NK-92 (cell line): ENCODE results near the gene STPG3.
A peak's percentile ranks its signal among the peaks of the same experiment; 100 is the strongest.

ENCODE experiments used
- DNase-seq: peaks from one replicate; lab custom pipeline; 2025; ENCODE audit not compliant: unreplicated experiment; lab: John Stamatoyannopoulos, UW

Gene STPG3

DNA sequence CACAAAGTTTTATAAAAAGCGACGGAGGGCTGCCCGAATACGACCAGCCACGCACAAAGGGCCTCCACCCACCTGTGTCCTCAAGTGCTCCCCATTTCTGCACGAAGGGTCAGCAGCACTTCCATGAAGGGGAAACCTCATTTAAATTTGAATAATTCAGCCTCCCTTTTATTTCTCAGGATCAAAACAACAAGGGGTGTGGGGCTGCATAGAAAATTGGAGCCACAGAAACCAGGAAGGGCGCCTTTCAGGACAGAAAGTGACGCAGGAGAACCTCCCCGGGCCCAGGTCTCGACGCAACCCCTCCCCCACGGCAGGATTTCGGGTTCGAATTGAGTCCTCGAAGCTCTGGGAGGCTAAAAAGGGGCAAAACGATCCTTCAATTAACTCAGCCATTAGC, 48.9 kb downstream of the STPG3 start:
- no peak for DNase-seq

DNA sequence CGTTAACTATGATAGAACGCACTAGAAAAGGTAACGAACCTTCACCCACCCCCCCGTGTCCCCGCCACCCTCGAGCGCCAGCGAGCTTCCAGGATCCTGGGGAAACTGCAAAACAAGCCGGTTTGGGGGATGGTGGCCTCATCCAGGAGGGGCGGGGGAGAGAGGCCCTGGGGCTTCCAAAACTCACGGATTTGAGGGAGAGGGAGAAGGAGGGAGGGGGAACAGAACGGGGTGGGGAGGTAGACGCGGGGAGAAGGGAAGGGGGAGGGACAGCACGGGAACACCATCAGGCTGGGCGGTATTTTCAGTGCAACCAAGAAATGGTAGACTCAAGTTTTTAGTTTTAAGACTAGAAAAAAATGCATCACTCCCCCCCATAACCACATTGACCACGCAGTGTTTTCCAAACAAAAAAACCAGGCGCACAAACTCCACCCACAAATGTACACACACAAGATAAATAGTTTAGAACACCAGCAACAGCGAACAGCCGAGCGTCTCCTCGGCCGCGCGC, 49.5 kb downstream of the STPG3 start:
- DNase-seq = no peak

DNA sequence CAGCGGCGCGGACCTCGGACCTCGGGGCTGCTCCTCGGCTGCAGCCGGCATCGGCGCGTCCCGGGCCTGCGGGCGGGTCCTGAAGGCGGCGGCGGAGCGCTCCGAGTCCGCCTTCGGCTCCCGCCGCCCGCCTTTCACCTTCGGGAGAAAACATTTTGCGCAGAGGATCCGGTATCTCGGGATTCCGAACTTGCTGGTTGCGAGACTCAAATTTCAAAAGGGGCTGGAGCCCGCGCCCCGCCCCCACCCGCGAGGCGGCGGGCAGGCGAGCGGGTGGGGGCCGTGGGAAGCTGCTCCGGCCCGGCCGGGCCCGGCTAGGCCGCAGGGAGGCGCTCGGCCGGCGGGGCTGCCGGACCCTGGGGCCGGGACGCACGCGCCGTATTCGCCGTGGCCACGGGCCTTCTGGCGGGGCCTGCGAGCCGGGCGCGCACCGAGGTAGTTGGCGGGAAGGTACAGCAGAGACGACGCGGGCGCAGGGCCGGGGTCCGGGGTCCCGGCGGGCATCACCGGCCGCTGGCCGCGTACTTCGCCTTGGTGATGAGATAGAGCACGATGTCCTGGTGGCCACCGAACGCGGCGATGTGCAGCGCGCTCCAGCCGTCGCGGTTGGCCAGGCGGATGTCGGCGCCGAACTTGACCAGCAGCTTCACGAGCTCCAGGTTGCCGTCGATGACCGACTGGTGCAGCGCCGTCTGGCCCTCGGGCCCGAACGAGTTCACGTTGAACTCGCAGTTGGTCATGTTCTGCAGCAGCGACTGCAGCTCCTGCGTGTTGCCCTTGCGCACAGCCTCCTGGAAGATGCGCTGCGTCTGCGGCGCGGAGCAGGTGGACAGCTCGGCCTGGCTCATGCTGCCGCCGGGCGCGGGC, 50.2 kb downstream of the STPG3 start:
- DNase-seq = no peak

DNA sequence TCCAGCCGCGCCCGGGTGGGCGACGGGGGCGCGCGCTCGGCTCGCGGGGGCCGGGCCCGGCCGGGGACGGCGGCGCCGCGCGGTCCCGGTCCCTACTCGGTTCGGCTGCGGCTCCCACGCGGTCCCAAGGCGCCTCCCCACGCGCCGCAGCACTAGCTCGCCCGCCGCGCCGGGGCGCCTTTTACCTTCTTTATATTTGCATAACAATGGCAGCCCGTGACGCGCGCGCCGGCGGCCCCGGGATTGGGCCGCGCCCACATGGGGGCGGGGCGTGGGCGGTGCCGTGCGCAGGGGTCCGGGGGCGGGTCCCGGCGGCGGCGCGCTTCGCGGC, 51.0 kb downstream of the STPG3 start, which contains the start of gene NRARP:
TSS of gene NRARP (minus strand) at position 154 of the 331 bp plus-strand sequence. CDS start 343 bp downstream, outside the sequence.
- peak; percentile 45 for DNase-seq

DNA sequence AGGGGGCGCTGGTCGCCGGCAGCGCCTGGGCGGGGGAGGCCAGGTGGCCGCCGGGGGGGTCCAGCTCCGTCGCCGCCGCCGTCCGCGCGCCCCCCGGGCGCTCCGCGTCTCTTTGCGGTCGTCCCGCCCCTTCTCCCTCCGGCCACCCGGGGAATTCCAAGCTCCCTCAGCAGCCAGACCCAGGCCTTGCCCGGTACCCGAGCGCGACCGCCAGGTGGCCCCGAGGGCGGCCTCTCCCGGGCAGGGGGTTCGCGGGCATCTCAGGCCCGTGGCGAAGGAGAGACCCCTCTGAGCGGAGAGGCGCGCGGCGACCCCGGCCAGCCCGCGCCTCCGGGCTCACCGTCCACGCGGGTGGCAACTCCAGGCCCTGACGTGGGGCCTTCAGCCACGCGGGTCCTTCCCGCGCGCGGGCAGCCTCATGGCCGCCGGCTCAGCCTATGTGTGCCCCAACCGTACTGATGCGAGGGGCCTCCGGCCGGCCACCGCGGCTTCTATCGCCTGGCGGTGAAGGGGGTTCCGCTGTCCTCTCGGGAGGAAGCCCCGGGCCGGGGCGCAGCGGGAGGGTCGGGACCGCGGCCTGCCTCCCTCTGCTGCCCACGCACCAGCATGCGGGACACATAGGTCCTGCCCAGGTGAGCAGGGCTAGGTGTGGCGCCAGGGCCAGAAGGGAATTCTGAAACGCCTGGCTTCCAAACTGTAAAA, 51.5 kb downstream of the STPG3 start:
- DNase-seq = no peak
